Adrenal gland (tissue), 5 donors: ENCODE results near the gene ZFYVE16.

Experiments
- CTCF ChIP-seq, 6 experiments: fragments of 450-650 bp in 4 of 6; fragments of 200-600 bp in 2 of 6; sonication (generic) in 1 of 6; IDR thresholded peaks; 1 replicate in 5 of 6; 2 replicates in 1 of 6; pipeline versions ENCODE4 v1.5.1 to v1.8.0; 2016 to 2021; ENCODE audit warnings: antibody characterized with exemption in 6 of 6, mild to moderate bottlenecking in 2 of 6, moderate library complexity in 1 of 6
- POLR2A ChIP-seq, 2 donors: fragments of 450-650 bp; IDR thresholded peaks; one replicate each; pipeline ENCODE4 v1.6.1; 2017; ENCODE audit warnings: antibody characterized with exemption in 2 of 2, mild to moderate bottlenecking in 2 of 2, moderate library complexity in 1 of 2
- donor health status: DM: no; HTN: no; CAD: no.

- TF ChIP-seq POLR2A (IDR thresholded peaks at IDR 0.05) (no peak), CTCF (IDR thresholded peaks at IDR 0.05) (peak in 2 of 6 experiments; percentile 3 to 10)
Observed at GRCh38 chr5:80408484-80409366, 861 bp downstream of the ZFYVE16 start.
